ENCODE measurements around the gene GABARAPL1. TPM values are rescaled to one million over a fixed set of nuclear protein-coding genes. Genes with fewer than 3 reads are reported as not detected.

Gene GABARAPL1
- polyA plus RNA-seq, 1 of the 3 experiments (the other 2 are of a cell fraction), result 9.2 TPM

DNA sequence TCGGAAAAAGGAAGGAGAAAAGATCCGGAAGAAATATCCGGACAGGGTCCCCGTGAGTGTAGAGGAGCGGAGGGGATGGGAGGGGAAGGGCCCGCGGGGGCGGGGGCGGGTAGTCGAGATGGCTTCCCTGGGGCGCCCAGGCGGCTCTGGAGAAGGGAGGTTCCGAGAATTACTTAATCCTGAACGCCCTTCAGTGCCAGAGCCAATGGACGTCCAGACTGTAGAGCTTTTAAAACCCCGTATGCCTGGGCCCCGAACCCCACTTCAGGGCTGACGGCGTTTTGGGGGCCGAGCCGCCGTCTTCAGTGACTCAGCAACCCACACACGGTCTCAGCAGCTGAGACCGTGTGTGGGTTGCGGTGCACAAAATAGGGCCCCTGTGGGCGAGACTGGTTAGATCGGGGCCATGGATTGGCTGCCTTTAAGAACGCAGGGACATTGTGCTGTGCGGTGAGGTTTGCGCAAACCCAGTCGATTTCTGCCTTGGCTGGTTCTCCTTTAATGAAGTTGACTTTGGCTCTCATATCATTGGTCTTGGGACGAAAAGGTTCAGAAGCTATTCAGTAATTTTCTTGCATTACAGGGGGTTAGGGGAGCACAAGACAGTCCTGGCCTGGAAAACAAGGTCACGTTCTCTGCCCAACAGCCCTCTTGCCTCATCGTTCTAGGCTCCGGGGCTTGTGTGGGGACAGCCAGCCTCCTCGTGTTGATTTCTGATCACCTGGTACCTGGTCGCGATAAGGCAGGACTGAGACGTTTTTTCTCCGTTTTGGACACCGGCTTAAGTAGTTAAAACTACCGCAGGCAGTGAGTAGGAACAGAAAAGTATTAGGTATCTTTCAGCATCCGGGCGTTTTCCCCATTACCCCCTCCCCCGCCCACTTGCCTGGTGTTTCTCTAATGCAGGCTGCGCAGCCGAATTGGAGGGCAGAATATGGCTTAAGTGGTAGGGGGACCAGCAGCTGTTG is 775 bp downstream of the GABARAPL1 start:
- H3K9me2 ChIP-seq, result no peaks in the 10 kb centered on the region
- peaks cover 3% of the 10 kb centered on the region for H3F3A ChIP-seq (replicated peaks; ENCODE audit: insufficient read depth)
- no peaks in the 10 kb centered on the region for H3K36me3 ChIP-seq (replicated peaks in 1 of 2; ENCODE audit: control insufficient read depth in 1 of 2, insufficient read depth in 2 of 2, low read length in 1 of 2)
- peak; percentile 68 for DNase-seq
- peak overlapping the region; percentile 88 for H3K4me2 ChIP-seq
- peak overlapping the region; percentile 87 for H3K9ac ChIP-seq
- peaks cover 3% of the 10 kb centered on the region; the same call in 1 of the 2 replicates for H3K27me3 ChIP-seq (ENCODE audit: insufficient read depth)
- POLR2A ChIA-PET, result no interaction called here
- no peaks in the 10 kb centered on the region; a peak in 1 of 4 replicates for H3K4me1 ChIP-seq (ENCODE audit: control insufficient read depth in 1 of 2, insufficient read depth in 2 of 2, low read depth in 1 of 2, low read length in 1 of 2)
- H3K27ac ChIP-seq (ENCODE audit: low read depth in 2 of 2, low read length in 1 of 2), result peak overlapping the region; percentile 79 to 87; a peak in 3 of 4 replicates
- CTCF ChIA-PET, result interaction anchor here (1.1 to 1.4 kb wide), 4 partner anchors 22 to 349 kb away, joined by 3 to 4 read pairs (median 4); no protein-coding TSS in a partner anchor
- H3K79me2 ChIP-seq (ENCODE audit: insufficient read depth), result no peaks in the 10 kb centered on the region
- WGBS (ENCODE audit: low lambda C conversion rate), result 2% methylated on average over 33 of the region's 47 CpGs
- H3K9me3 ChIP-seq, result no peaks in the 10 kb centered on the region
- TF ChIP-seq JUND (IDR thresholded peaks at IDR 0.05) (no peak), YY1 (IDR thresholded peaks at IDR 0.05; ENCODE audit: low read depth) (no peak)
- TF ChIP-seq, protein P1, sequence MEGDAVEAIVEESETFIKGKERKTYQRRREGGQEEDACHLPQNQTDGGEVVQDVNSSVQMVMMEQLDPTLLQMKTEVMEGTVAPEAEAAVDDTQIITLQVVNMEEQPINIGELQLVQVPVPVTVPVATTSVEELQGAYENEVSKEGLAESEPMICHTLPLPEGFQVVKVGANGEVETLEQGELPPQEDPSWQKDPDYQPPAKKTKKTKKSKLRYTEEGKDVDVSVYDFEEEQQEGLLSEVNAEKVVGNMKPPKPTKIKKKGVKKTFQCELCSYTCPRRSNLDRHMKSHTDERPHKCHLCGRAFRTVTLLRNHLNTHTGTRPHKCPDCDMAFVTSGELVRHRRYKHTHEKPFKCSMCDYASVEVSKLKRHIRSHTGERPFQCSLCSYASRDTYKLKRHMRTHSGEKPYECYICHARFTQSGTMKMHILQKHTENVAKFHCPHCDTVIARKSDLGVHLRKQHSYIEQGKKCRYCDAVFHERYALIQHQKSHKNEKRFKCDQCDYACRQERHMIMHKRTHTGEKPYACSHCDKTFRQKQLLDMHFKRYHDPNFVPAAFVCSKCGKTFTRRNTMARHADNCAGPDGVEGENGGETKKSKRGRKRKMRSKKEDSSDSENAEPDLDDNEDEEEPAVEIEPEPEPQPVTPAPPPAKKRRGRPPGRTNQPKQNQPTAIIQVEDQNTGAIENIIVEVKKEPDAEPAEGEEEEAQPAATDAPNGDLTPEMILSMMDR (IDR thresholded peaks at IDR 0.05), result no peak
- H2AFZ ChIP-seq (ENCODE audit: low read depth), result peak overlapping the region; percentile 90
- H4K20me1 ChIP-seq (ENCODE audit: insufficient read depth), result peaks cover 7% of the 10 kb centered on the region; the same call in 1 of the 2 replicates
- peak overlapping the region; percentile 72 to 97 for H3K4me3 ChIP-seq (ENCODE audit: low read depth in 2 of 2, low read length in 1 of 2)

DNA sequence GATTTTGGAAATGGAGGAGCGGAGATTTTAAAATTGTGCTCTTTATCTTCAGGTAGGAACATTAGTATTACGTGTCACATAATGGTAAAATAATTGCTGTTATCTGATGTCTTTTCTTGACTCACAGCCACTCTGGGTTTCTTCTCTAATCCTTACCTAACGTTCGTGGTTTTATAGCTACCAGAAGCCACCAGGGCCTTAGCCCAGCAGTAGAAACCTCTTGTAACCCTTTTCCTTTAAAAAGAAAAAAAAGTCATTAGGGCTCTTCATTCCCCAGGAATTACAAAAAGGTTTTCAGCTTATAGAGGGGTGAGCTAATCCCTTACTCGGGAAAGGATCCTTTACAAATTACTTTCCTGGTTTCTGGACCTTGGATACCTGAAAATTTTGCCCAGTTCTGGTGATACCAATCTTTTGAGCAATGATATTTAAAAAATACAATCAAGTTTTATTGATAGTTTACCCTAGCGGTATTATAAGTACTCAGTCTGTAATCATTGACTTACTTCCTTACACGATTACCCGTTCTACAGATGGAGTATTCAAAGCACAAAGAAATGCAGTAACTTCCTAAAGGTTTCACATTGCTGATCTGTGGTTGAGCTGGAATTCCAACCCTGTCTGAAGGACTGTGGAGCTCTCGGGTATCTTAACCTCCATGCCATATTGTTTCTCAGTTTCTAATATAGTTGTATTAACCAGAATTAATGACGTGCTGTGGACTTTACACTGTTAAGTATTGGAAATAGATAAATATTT is 1.6 kb downstream of the GABARAPL1 start:
- DNase-seq, result no peak
- H3K36me3 ChIP-seq (replicated peaks in 1 of 2; ENCODE audit: control insufficient read depth in 1 of 2, insufficient read depth in 2 of 2, low read length in 1 of 2), result no peaks in the 10 kb centered on the region
- WGBS (ENCODE audit: low lambda C conversion rate), result 76% methylated on average over 10 of the region's 10 CpGs
- TF ChIP-seq, protein P2, sequence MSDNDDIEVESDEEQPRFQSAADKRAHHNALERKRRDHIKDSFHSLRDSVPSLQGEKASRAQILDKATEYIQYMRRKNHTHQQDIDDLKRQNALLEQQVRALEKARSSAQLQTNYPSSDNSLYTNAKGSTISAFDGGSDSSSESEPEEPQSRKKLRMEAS (IDR thresholded peaks at IDR 0.05; ENCODE audit: low read depth), result no peak
- TF ChIP-seq MXI1 (IDR thresholded peaks at IDR 0.05; ENCODE audit: low read depth, low read length), result no peak
- TF ChIP-seq SIN3A (IDR thresholded peaks at IDR 0.05; ENCODE audit: borderline replicate concordance, low read depth, low read length), result no peak
- no peak for TF ChIP-seq FOSL2 (IDR thresholded peaks at IDR 0.05; ENCODE audit: borderline replicate concordance, low read depth)
- TF ChIP-seq TEAD4 (IDR thresholded peaks at IDR 0.05; ENCODE audit: borderline replicate concordance, insufficient read depth), result no peak
- no peak for TF ChIP-seq YY1 (IDR thresholded peaks at IDR 0.05; ENCODE audit: low read depth)
- no peak for TF ChIP-seq EZH2phosphoT487 (IDR thresholded peaks at IDR 0.05; ENCODE audit: borderline replicate concordance, low read depth)
- TF ChIP-seq, protein P3, sequence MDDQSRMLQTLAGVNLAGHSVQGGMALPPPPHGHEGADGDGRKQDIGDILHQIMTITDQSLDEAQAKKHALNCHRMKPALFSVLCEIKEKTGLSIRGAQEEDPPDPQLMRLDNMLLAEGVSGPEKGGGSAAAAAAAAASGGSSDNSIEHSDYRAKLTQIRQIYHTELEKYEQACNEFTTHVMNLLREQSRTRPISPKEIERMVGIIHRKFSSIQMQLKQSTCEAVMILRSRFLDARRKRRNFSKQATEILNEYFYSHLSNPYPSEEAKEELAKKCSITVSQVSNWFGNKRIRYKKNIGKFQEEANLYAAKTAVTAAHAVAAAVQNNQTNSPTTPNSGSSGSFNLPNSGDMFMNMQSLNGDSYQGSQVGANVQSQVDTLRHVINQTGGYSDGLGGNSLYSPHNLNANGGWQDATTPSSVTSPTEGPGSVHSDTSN (IDR thresholded peaks at IDR 0.05), result no peak
- TF ChIP-seq GATA2 (CRISPR knock-in tag; IDR thresholded peaks at IDR 0.05), result no peak
- TF ChIP-seq RCOR1 (IDR thresholded peaks at IDR 0.05; ENCODE audit: low read length), result no peak
- TF ChIP-seq RFX5 (IDR thresholded peaks at IDR 0.05; ENCODE audit: low read length), result no peak
- no peak for TF ChIP-seq TCF12 (IDR thresholded peaks at IDR 0.05)
- TF ChIP-seq GABPA (IDR thresholded peaks at IDR 0.05; ENCODE audit: low read depth), result no peak
- TF ChIP-seq CHD2 (IDR thresholded peaks at IDR 0.05; ENCODE audit: low read length, partially characterized antibody), result no peak
- no peak overlapping the region for H2AFZ ChIP-seq (ENCODE audit: low read depth)
- H3K9me3 ChIP-seq, result no peaks in the 10 kb centered on the region
- ChIA-PET POLR2A (no interaction called here), CTCF (interaction anchor here (1.0 to 1.1 kb wide), 4 partner anchors 21 to 348 kb away, joined by 3 to 4 read pairs (median 4); no protein-coding TSS in a partner anchor)
- H3K4me1 ChIP-seq (ENCODE audit: control insufficient read depth in 1 of 2, insufficient read depth in 2 of 2, low read depth in 1 of 2, low read length in 1 of 2), result no peaks in the 10 kb centered on the region; a peak in 1 of 4 replicates
- no peaks in the 10 kb centered on the region for H3K79me2 ChIP-seq (ENCODE audit: insufficient read depth)
- peak overlapping the region; percentile 87; the same call in 1 of the 2 replicates for H3K9ac ChIP-seq
- H4K20me1 ChIP-seq (ENCODE audit: insufficient read depth), result peaks cover 7% of the 10 kb centered on the region; the same call in 1 of the 2 replicates
- H3K4me2 ChIP-seq, result peak overlapping the region; percentile 88
- no peaks in the 10 kb centered on the region for H3K9me2 ChIP-seq
- peak overlapping the region; percentile 72 to 97 for H3K4me3 ChIP-seq (ENCODE audit: low read depth in 2 of 2, low read length in 1 of 2)
- peaks cover 3% of the 10 kb centered on the region for H3F3A ChIP-seq (replicated peaks; ENCODE audit: insufficient read depth)
- H3K27me3 ChIP-seq (ENCODE audit: insufficient read depth), result peaks cover under 1% of the 10 kb centered on the region; the same call in 1 of the 2 replicates
- H3K27ac ChIP-seq (ENCODE audit: low read depth in 2 of 2, low read length in 1 of 2), result no peak overlapping the region; a peak in 1 of 4 replicates

Data from SK-N-SH (cell line).